HCT116 (cell line): Measurements from ENCODE around the gene OSCP1. TPM values are rescaled to one million over a fixed set of nuclear protein-coding genes. Genes with fewer than 3 reads are reported as not detected.

Source experiments
- ATAC-seq: fragments of 200-7000 bp; cut with Tn5 transposase; 2 replicates; pipeline ENCODE4 v1.9.1; 2020; ENCODE audit warnings: mild to moderate bottlenecking, moderate library complexity
- BruUV-seq: library from RNA; stranded (reverse); fragments of 400-500 nt; replicated peaks from 2 replicates; lab custom pipeline; 2021; lab: Mats Ljungman, UMichigan
- CTCF ChIA-PET: fragments of 300-600 bp; sonication (Branson Sonifier 250); formaldehyde crosslinking; loops from one replicate; lab custom pipeline; 2021; ENCODE audit warnings: antibody characterized with exemption; lab: Charles Lee
- POLR2A ChIA-PET: fragments of 300-600, 350-600 bp; sonication (Branson Sonifier 250); formaldehyde crosslinking; loops from one replicate; lab custom pipeline; 2021; ENCODE audit warnings: antibody characterized with exemption; lab: Charles Lee
- RAD21 ChIA-PET, 2 experiments: fragments of 300-600 bp; sonication (Branson Sonifier 250); formaldehyde crosslinking; loops; one replicate each; lab custom pipeline; 2023; ENCODE audit warnings: low total read pairs in 2 of 2; ENCODE audit not compliant: uncharacterized antibody in 2 of 2, unreplicated experiment in 2 of 2, low non-redundant PET in 1 of 2; lab: Charles Lee
- DNase-seq: peaks from one replicate; pipeline ENCODE4 v3.0.0-alpha.2; 2010; ENCODE audit warnings: low read depth, low spot score
- H2AFZ ChIP-seq: fragments of 200-600 bp; shearing (Covaris generic), sonication (generic); 2 replicates; pipeline ENCODE4 v1.6.1; 2017; ENCODE audit warnings: low read depth, mixed run types, mixed read lengths, antibody characterized with exemption, low read length; ENCODE audit not compliant: poor library complexity, severe bottlenecking
- H3K27ac ChIP-seq: 2 replicates; pipeline ENCODE4 v1.5.1; 2012; ENCODE audit warnings: low read depth, low read length
- H3K27me3 ChIP-seq: fragments of 200-600 bp; sonication (generic); 2 replicates; pipeline ENCODE4 v1.6.1; 2016; ENCODE audit warnings: mixed run types, low read length, mixed read lengths; ENCODE audit not compliant: insufficient read depth
- H3K36me3 ChIP-seq, 2 experiments: fragments of 200-500 bp in 1 of 2; fragments of 200-600 bp in 1 of 2; sonication (Bioruptor generic) in 1 of 2; sonication (generic) in 1 of 2; 2 replicates each; pipeline versions ENCODE4 v1.5.1 to v1.6.1; 2014 to 2016; ENCODE audit warnings: low read length in 2 of 2, inconsistent platforms in 1 of 2, mixed read lengths in 1 of 2, mixed run types in 1 of 2; ENCODE audit not compliant: insufficient read depth in 2 of 2, control insufficient read depth in 1 of 2
- H3K4me1 ChIP-seq, 2 experiments: fragments of 200-600 bp in 1 of 2; sonication (generic) in 1 of 2; 2 replicates each; pipeline versions ENCODE4 v1.5.1 to v1.6.1; 2012 to 2017; ENCODE audit warnings: low read length in 2 of 2, inconsistent platforms in 1 of 2, mild to moderate bottlenecking in 1 of 2, mixed read lengths in 1 of 2, mixed run types in 1 of 2, moderate library complexity in 1 of 2; ENCODE audit not compliant: insufficient read depth in 2 of 2, control insufficient read depth in 1 of 2
- H3K4me2 ChIP-seq: fragments of 200-600 bp; sonication (generic); 2 replicates; pipeline ENCODE4 v1.6.1; 2017; ENCODE audit warnings: mixed run types, low read length, mixed read lengths
- H3K4me3 ChIP-seq, 2 experiments: fragments of 200-600 bp in 1 of 2; sonication (generic) in 1 of 2; replicated peaks in 1 of 2; 2 replicates each; pipeline ENCODE4 v1.5.1; 2011 to 2016; ENCODE audit warnings: low read length in 2 of 2, control low read depth in 1 of 2, low read depth in 1 of 2, mild to moderate bottlenecking in 1 of 2, mixed read lengths in 1 of 2, mixed run types in 1 of 2
- H3K79me2 ChIP-seq: fragments of 200-600 bp; sonication (generic); 2 replicates; pipeline ENCODE4 v1.6.1; 2017; ENCODE audit warnings: mild to moderate bottlenecking, mixed run types, low read length, moderate library complexity, mixed read lengths; ENCODE audit not compliant: insufficient read depth
- H3K9ac ChIP-seq: fragments of 200-600 bp; sonication (generic); 2 replicates; pipeline ENCODE4 v1.6.1; 2016; ENCODE audit warnings: low read length, mixed read lengths
- H3K9me2 ChIP-seq: fragments of 200-600 bp; sonication (generic), shearing (Covaris generic); 2 replicates; pipeline ENCODE4 v1.6.1; 2017; ENCODE audit warnings: mixed run types, mild to moderate bottlenecking, moderate library complexity; ENCODE audit not compliant: insufficient read depth
- H3K9me3 ChIP-seq, 2 experiments: fragments of 200-500 bp in 1 of 2; fragments of 200-600 bp in 1 of 2; sonication (Bioruptor generic) in 1 of 2; sonication (generic) in 1 of 2; 2 replicates each; pipeline ENCODE4 v1.6.1; 2014 to 2017; ENCODE audit warnings: low read length in 2 of 2, mixed read lengths in 2 of 2, inconsistent platforms in 1 of 2, low read depth in 1 of 2, mild to moderate bottlenecking in 1 of 2, mixed run types in 1 of 2, moderate library complexity in 1 of 2; ENCODE audit not compliant: control insufficient read depth in 1 of 2, insufficient read depth in 1 of 2
- H4K20me1 ChIP-seq: fragments of 200-600 bp; sonication (generic), shearing (Covaris generic); 2 replicates; pipeline ENCODE4 v1.6.1; 2017; ENCODE audit warnings: mixed run types, mild to moderate bottlenecking, moderate library complexity; ENCODE audit not compliant: insufficient read depth
- CBX3 ChIP-seq: IDR thresholded peaks from 2 replicates; pipeline ENCODE4 v1.6.1; 2012; ENCODE audit warnings: low read depth
- EGR1 ChIP-seq: IDR thresholded peaks from 2 replicates; pipeline ENCODE4 v1.6.1; 2012; ENCODE audit warnings: low read depth
- SIN3A ChIP-seq: IDR thresholded peaks from 2 replicates; pipeline ENCODE4 v1.6.1; 2012; ENCODE audit warnings: low read depth
- TCF7L2 ChIP-seq: IDR thresholded peaks from 2 replicates; pipeline ENCODE4 v1.7.0; 2011; ENCODE audit warnings: borderline replicate concordance, inconsistent platforms; ENCODE audit not compliant: insufficient read depth, insufficient read length; ENCODE audit errors: extremely low read depth
- YY1 ChIP-seq: IDR thresholded peaks from 2 replicates; pipeline ENCODE4 v1.6.1; 2011; ENCODE audit warnings: low read length, low read depth, moderate library complexity, mild to moderate bottlenecking; ENCODE audit not compliant: insufficient replicate concordance; ENCODE audit errors: extremely low read depth
- ZNF274 ChIP-seq: fragments of 200-500 bp; sonication (Bioruptor generic); IDR thresholded peaks from 2 replicates; pipeline ENCODE4 v1.6.1; 2014; ENCODE audit warnings: mild to moderate bottlenecking, low read depth, low read length, inconsistent platforms
- intact Hi-C: fragments of 100-400 bp; cut with micrococcal nuclease; formaldehyde crosslinking; loops from 2 replicates; pipeline ENCODE4 v1.10.0; 2022
- total RNA-seq: library from RNA; stranded (reverse); gene quantifications from one replicate; pipeline ENCODE4 v1.2.1, GENCODE V29; 2021; ENCODE audit not compliant: unreplicated experiment

Gene OSCP1
- total RNA-seq, 1 experiment from 2014 or later, result 4.1 TPM

GRCh38 chr1:36391271-36391670 is 59.0 kb downstream of the OSCP1 start:
- BruUV-seq, result no TSS peak
- Histone ChIP-seq H3K9me2 (no peaks in the 10 kb centered on the region), H4K20me1 (no peaks in the 10 kb centered on the region), H2AFZ (no peak overlapping the region), H3K4me1 (peaks cover 23 to 35% of the 10 kb centered on the region in 2 experiments), H3K4me2 (no peak overlapping the region), H3K27ac (no peak overlapping the region), H3K4me3 (no peak overlapping the region), H3K36me3 (peaks cover 14 to 28% of the 10 kb centered on the region in 2 experiments; a peak in 3 of 4 replicates), H3K9ac (no peak overlapping the region), H3K9me3 (no peaks in the 10 kb centered on the region), H3K27me3 (no peaks in the 10 kb centered on the region), H3K79me2 (peaks cover 21% of the 10 kb centered on the region)
- no peak for TF ChIP-seq TCF7L2
- TF ChIP-seq SIN3A, result no peak
- no peak for TF ChIP-seq YY1
- TF ChIP-seq ZNF274, result no peak
- no peak for TF ChIP-seq EGR1
- no peak for TF ChIP-seq CBX3
- intact Hi-C loops, result no loop called here
- ATAC-seq (no peak), DNase-seq (no peak)
- ChIA-PET CTCF (no interaction called here), RAD21 (no interaction called here), POLR2A (interaction anchor here (1.2 to 1.7 kb wide), 2 partner anchors 10 kb away, joined by 4 to 5 read pairs; no protein-coding TSS in a partner anchor)

GRCh38 chr1:36390411-36390810 is 59.8 kb downstream of the OSCP1 start:
- Histone ChIP-seq H4K20me1 (no peaks in the 10 kb centered on the region), H3K27ac (no peak overlapping the region), H3K4me1 (peaks cover 17 to 29% of the 10 kb centered on the region in 2 experiments), H3K27me3 (no peaks in the 10 kb centered on the region), H3K79me2 (peaks cover 13% of the 10 kb centered on the region; the same call in 1 of the 2 replicates), H3K4me2 (no peak overlapping the region), H3K9ac (no peak overlapping the region), H2AFZ (no peak overlapping the region), H3K9me3 (no peaks in the 10 kb centered on the region), H3K9me2 (no peaks in the 10 kb centered on the region), H3K4me3 (no peak overlapping the region), H3K36me3 (peaks cover 14 to 28% of the 10 kb centered on the region in 2 experiments; a peak in 3 of 4 replicates)
- ATAC-seq (no peak), DNase-seq (no peak)
- intact Hi-C loops, result no loop called here
- BruUV-seq, result no TSS peak
- RAD21 ChIA-PET, result no interaction called here
- POLR2A ChIA-PET, result interaction anchor here (1.2 kb wide), 1 partner anchor 11 kb away, joined by 4 read pairs; no protein-coding TSS in a partner anchor
- CTCF ChIA-PET, result no interaction called here
- no peak for TF ChIP-seq SIN3A
